ENCODE measurements around the gene CTNNA3.

GRCh38 chr10:66990143-66990830 is 705.7 kb downstream of the CTNNA3 start:
- TF ChIP-seq CTCF (IDR thresholded peaks at IDR 0.05 in 8 of 11, conservative IDR thresholded peaks at IDR 0.05 in 3 of 11): no peak
- no peak for TF ChIP-seq POLR2A (IDR thresholded peaks at IDR 0.05)

All from spleen (tissue), 7 donors.